ENCODE data around the gene UBR4. TPM values are rescaled to one million over a fixed set of nuclear protein-coding genes. Genes with fewer than 3 reads are reported as not detected.

The UBR4 gene
- total and polyA plus RNA-seq, 2 of the 8 experiments (the other 6 are each of a cell fraction or from before 2014, with no cell fraction given), result 139 to 152 TPM

DNA sequence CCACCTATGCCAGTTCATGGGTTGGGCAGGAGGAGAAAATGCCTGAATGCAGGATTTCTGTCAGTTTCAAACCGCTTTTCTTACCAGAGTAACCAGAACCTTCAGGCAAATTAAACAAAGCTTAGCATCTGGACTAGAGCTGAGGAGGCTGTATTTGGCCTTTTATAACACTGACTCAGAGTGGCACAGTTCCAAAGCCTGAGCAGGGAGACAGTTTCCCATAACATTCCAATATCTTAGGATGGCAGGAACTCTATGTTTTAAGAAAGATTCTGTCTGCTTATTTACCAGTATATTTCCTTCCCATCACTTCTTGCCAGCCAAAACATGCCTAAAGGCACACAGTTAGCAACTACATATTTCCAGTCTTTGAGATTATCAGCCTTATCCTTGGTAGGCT, 46.8 kb downstream of the UBR4 start:
- Histone ChIP-seq H3K23ac (ENCODE audit: insufficient read length) (no peak overlapping the region), H2BK120ac (replicated peaks; ENCODE audit: low read depth, low read length) (no peak overlapping the region), H3K79me2 (ENCODE audit: control insufficient read depth in 1 of 2, insufficient read depth in 2 of 2, low read length in 2 of 2) (no peaks in the 10 kb centered on the region), H3K36me3 (ENCODE audit: control insufficient read depth in 2 of 4, insufficient read depth in 4 of 4, low read length in 3 of 4) (peaks cover 74 to 100% (median 96%) of the 10 kb centered on the region in 4 experiments), H3K79me1 (ENCODE audit: low read depth, low read length) (0 out of 2 replicates have a peak, but pooled peaks cover 2% of the 10 kb centered on the region), H2AFZ (ENCODE audit: low read length) (no peak overlapping the region), H4K20me1 (replicated peaks in 1 of 2; ENCODE audit: control insufficient read depth in 1 of 2, insufficient read depth in 2 of 2, low read length in 2 of 2) (peaks cover 2 to 3% of the 10 kb centered on the region in 2 experiments), H3K4ac (replicated peaks; ENCODE audit: insufficient read length, low read depth, low read length) (no peak overlapping the region), H2BK15ac (ENCODE audit: low read length) (no peak overlapping the region), H3K56ac (replicated peaks; ENCODE audit: insufficient read length, low read depth, low read length) (no peak overlapping the region), H3K4me1 (replicated peaks in 1 of 4; ENCODE audit: control insufficient read depth in 3 of 4, insufficient read depth in 4 of 4, low read length in 3 of 4) (no peaks in the 10 kb centered on the region), H2AK5ac (ENCODE audit: low read depth, low read length) (no peak overlapping the region), H2BK5ac (ENCODE audit: low read depth, low read length) (no peak overlapping the region), H4K5ac (ENCODE audit: insufficient read length, low read depth, low read length) (no peak overlapping the region), H2BK20ac (ENCODE audit: low read length) (no peak overlapping the region), H3K27ac (ENCODE audit: low read depth, low read length) (no peak overlapping the region), H4K91ac (replicated peaks; ENCODE audit: insufficient read length, low read length) (no peak overlapping the region), H3K9me3 (ENCODE audit: insufficient read depth in 2 of 2, low read depth in 1 of 2, low read length in 1 of 2) (no peaks in the 10 kb centered on the region), H3K4me2 (ENCODE audit: insufficient read depth in 1 of 2, low read depth in 2 of 2, low read length in 2 of 2) (no peak overlapping the region), H3K18ac (ENCODE audit: extremely low read depth, low read length) (no peak overlapping the region), H3K27me3 (replicated peaks in 1 of 4; ENCODE audit: control insufficient read depth in 3 of 4, extremely low read depth in 1 of 4, insufficient read depth in 3 of 4, low read length in 3 of 4) (no peaks in the 10 kb centered on the region), H3K14ac (ENCODE audit: insufficient read length) (no peak overlapping the region), H4K8ac (ENCODE audit: extremely low read depth, insufficient read depth, low read length) (no peak overlapping the region), H3K9ac (replicated peaks in 1 of 4; ENCODE audit: extremely low read depth in 1 of 4, low read depth in 3 of 4, low read length in 3 of 4) (no peak overlapping the region), H3K4me3 (ENCODE audit: extremely low read depth in 1 of 4, insufficient read depth in 2 of 4, low read depth in 3 of 4, low read length in 4 of 4) (no peak overlapping the region), H3K23me2 (ENCODE audit: low read depth, low read length) (no peaks in the 10 kb centered on the region), H2BK12ac (ENCODE audit: low read depth, low read length) (no peak overlapping the region)
- ChIA-PET POLR2A (ENCODE audit: partially characterized antibody) (interaction anchor here (1.1 kb wide), 1 partner anchor 13 kb away, joined by 3 read pairs; no protein-coding TSS in a partner anchor), CTCF (ENCODE audit: partially characterized antibody) (interaction anchor here (1.0 to 4.2 kb wide), 4 partner anchors 12 to 987 kb away, joined by 3 to 12 read pairs (median 4); no protein-coding TSS in a partner anchor)
- no peak for DNase-seq (ENCODE audit: low read depth in 1 of 2, low spot score in 2 of 2)
- WGBS, 2 experiments (ENCODE audit: extremely low coverage in 1 of 2, insufficient coverage in 1 of 2, insufficient read length in 1 of 2, insufficient replicate concordance in 2 of 2, low coverage in 1 of 2, low lambda C conversion rate in 2 of 2, missing lambda C conversion rate in 1 of 2), result 76% methylated on average over 1 of the region's 1 CpG; no CpG with 5 or more reads in 1 of the 2 experiments
- no peak for FAIRE-seq
- TF ChIP-seq BCL11A (IDR thresholded peaks at IDR 0.05; ENCODE audit: low read depth in 2 of 2, low read length in 2 of 2) (no peak), CHD1 (IDR thresholded peaks at IDR 0.05; ENCODE audit: low read depth, low read length) (no peak), EP300 (IDR thresholded peaks at IDR 0.05; ENCODE audit: borderline replicate concordance in 1 of 2, low read depth in 2 of 2, low read length in 2 of 2) (no peak), CBX8 (IDR thresholded peaks at IDR 0.05; ENCODE audit: borderline replicate concordance, low read depth, low read length) (no peak), SP4 (IDR thresholded peaks at IDR 0.05; ENCODE audit: low read length) (no peak), ASH2L (IDR thresholded peaks at IDR 0.05; ENCODE audit: low read length) (no peak), RAD21 (IDR thresholded peaks at IDR 0.05 in 1 of 2, conservative IDR thresholded peaks at IDR 0.05 in 1 of 2; ENCODE audit: low read depth in 2 of 2, low read length in 2 of 2) (no peak)
